ENCODE measurements around the gene PTPRN.
"Not testable (repeated sequence)": the region's sequence is repeated elsewhere in the genome, so short reads cannot be mapped to it uniquely, and the experiment has no call there.

PTPRN gene

DNA sequence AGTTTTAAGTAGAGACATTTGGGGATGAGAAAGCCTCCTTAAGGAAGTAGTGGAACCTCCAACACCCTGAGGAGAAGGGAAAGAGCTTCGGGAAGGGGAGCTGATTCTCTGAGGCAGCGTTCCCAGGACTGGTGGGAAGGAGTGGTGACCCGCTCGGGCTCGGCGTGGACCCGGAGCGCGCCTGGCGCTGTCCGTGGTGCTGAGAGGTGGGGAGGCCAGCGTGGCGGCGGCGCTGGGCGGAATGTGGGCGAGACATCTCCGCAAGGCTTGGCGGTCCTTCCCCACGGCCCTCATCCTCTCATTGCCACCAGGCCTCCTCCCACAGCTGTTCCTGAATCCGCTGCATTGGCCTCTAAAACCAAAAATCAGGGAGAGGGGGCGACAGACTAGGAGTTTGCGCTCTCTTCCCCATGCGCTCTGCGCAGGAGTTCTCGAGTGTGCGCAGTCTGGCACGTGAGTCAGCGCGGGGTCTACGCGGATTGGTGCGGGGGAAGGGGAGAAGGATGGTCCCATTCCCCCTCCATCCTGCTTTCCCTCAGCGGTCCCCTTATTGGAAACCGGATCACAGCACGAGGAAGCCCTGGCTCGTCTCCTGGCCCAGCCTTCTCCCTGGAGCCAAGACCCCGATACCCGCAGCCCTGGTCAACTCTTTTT lies 22.5 kb upstream of the PTPRN start:
- no peak for DNase-seq (ENCODE audit: extremely low read depth, low read depth)
- TF ChIP-seq, protein P1, sequence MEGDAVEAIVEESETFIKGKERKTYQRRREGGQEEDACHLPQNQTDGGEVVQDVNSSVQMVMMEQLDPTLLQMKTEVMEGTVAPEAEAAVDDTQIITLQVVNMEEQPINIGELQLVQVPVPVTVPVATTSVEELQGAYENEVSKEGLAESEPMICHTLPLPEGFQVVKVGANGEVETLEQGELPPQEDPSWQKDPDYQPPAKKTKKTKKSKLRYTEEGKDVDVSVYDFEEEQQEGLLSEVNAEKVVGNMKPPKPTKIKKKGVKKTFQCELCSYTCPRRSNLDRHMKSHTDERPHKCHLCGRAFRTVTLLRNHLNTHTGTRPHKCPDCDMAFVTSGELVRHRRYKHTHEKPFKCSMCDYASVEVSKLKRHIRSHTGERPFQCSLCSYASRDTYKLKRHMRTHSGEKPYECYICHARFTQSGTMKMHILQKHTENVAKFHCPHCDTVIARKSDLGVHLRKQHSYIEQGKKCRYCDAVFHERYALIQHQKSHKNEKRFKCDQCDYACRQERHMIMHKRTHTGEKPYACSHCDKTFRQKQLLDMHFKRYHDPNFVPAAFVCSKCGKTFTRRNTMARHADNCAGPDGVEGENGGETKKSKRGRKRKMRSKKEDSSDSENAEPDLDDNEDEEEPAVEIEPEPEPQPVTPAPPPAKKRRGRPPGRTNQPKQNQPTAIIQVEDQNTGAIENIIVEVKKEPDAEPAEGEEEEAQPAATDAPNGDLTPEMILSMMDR (IDR thresholded peaks at IDR 0.05; ENCODE audit: low read depth, low read length, missing control alignments), result no peak
- H3K4me3 ChIP-seq (replicated peaks; ENCODE audit: low read depth, low read length), result no peak overlapping the region

DNA sequence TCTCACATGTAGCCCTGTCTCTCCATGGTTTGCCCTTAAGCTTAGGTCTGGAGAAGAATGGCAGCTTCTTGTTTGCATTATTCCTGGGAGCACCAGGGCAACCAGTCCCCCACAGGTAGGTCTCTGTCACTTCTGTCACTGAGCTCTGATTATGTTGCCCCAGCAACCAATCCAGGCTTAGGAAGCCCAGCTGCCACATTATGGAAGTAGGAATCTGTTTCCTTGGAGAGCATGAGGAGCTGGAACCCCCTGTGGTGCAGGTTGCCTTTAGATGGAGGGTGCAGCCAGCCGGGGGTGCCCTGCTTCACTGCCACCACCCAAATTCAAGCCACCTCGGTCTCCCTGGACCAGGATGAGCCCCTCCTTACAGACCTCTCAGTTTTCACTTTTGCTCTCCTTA lies 18.5 kb upstream of the PTPRN start:
- DNase-seq (ENCODE audit: extremely low read depth, low read depth), result no peak
- no peak overlapping the region for H3K4me3 ChIP-seq (replicated peaks; ENCODE audit: low read depth, low read length)
- TF ChIP-seq, protein P1 (IDR thresholded peaks at IDR 0.05; ENCODE audit: low read depth, low read length, missing control alignments), result no peak

DNA sequence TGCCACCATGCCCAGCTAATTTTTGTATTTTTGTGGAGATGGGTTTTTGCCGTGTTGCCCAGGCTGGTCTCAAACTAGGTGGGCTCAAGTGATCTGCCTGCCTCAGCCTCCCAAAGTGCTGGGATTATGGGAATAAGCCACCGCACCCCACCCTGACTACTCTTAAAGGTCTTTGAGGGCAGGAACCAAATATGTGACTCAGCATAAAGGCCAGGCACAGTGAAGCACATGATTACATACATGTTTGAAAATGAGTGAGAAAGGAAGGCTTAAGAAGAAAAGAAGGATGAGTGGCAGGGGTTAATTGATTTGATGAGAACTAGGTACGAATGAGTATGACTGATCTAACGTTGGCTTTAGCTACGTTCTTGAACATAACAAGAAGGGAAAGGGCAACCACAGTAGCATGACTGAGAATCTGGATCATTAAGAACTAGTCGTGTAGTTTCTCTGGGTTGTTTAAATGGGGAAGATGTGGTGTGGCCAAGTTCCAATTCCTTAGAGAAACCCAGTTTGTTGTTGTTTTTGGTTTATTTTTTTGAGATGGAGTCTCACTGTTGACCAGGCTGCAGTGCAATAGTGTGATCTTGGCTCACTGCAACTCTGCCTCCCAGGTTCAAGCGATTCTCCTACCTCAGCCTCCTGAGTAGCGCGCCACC lies 16.6 kb upstream of the PTPRN start:
- no peak overlapping the region for H3K4me3 ChIP-seq (replicated peaks; ENCODE audit: low read depth, low read length)
- TF ChIP-seq, protein P1 (IDR thresholded peaks at IDR 0.05; ENCODE audit: low read depth, low read length, missing control alignments), result no peak
- DNase-seq (ENCODE audit: extremely low read depth, low read depth), result no peak

DNA sequence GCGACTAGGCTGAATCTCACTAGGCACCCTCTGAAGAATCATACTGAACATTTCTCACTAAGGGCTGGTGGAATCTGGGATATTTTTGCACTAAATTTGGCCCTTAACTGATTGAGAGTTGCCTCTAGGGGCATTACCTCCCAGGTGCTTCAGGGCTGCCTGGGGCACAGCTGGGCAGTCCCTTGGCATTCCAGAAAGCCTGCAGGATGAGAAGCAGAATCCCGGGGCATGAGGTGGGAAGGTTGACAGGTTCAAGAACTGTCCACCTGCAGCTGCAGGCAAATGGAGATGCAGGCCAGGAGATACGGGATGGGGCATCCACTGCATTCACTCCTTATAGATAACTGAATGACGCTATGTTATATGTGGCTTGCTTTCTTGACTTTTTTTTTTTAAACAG lies 15.9 kb upstream of the PTPRN start:
- TF ChIP-seq, protein P1 (IDR thresholded peaks at IDR 0.05; ENCODE audit: low read depth, low read length, missing control alignments), result no peak

DNA sequence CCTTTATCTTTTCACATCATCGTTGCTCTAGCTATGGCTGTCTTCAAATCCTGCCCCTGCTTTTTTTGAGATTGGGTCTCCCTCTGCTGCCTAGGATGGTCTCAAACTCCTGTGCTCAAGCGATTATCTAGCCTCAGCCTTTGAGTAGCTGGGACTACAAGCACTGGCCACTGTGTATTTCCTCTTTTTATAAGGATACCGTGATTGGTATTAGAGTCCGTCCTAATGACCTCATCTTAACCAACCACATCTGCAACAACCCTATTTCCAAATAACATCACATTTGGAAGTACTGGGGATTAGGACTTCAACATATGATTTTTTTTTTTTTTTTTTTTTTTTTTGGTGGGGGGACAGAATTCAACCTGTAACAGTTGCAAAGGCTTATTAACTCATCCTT lies 14.2 kb upstream of the PTPRN start:
- no peak overlapping the region for H3K4me3 ChIP-seq (replicated peaks; ENCODE audit: low read depth, low read length)
- TF ChIP-seq, protein P1 (IDR thresholded peaks at IDR 0.05; ENCODE audit: low read depth, low read length, missing control alignments), result no peak

More for the DNA sequence above, 15.9 kb upstream of the PTPRN start:
- no peak for DNase-seq (ENCODE audit: extremely low read depth, low read depth)
- no peak overlapping the region for H3K4me3 ChIP-seq (replicated peaks; ENCODE audit: low read depth, low read length)

DNA sequence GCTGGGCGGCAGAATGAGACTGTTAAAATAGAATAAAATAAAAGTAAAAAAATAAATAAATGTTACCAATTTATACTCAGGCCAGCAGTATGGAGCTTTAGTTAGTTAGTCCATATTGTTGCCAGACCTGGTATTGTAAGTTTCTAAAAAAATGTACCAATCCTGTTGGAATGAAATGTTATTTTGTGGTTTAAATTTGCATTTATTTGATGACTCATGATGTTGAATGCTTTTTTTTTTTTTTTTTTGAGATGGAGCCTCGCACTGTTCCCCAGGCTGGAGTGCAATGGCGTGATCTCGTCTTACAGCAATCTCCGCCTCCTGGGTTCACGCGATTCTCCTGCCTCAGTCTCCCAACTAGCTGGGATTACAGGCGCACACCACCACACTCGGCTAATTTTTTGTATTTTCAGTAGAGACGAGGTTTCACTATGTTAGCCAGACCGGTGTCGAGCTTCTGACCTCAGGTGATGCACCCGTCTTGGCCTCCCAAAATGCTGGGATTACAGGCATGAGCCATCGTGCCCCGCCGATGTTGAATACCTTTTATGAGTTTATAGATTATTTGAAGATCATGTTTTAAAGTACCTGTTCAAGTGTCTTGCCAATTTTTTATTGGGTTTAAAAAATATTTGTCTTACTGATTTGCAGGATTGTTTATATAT lies 5.7 kb upstream of the PTPRN start:
- DNase-seq (ENCODE audit: extremely low read depth, low read depth), result no peak
- no peak overlapping the region for H3K4me3 ChIP-seq (replicated peaks; ENCODE audit: low read depth, low read length)
- TF ChIP-seq, protein P1 (IDR thresholded peaks at IDR 0.05; ENCODE audit: low read depth, low read length, missing control alignments), result no peak

More for the DNA sequence above, 14.2 kb upstream of the PTPRN start:
- DNase-seq (ENCODE audit: extremely low read depth, low read depth), result no peak

DNA sequence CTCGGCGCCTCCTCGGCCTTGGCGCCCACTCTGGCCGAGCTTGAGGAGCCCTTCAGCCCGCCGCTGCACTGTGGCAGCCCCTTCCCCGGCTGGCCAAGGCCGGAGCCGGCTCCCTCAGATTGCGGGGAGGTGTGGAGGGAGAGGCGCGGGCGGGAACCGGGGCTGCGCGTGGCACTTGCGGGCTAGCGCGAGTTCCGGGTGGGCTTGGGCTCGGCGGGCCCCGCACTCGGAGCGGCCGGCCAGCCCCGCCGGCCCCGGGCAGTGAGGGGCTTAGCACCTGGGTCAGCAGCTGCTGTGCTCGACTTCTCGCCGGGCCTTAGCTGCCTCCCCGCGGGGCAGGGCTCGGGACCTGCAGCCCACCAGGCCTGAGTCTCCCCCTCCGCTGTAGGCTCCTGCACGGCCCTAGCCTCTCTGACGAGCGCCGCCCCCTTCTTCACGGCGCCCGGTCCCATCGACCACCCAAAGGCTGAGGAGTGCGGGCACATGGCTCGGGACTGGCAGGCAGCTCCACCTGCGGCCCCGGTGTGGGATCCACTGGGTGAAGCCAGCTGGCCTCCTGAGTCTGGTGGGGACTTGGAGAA lies 3.6 kb upstream of the PTPRN start:
- DNase-seq (ENCODE audit: extremely low read depth, low read depth); H3K4me3 ChIP-seq (replicated peaks; ENCODE audit: low read depth, low read length): not testable (repeated sequence)
